Astrocyte of the cerebellum (primary cell): ENCODE data around the gene NECTIN4.

Experiments used
- DNase-seq: peaks from one replicate; pipeline ENCODE4 v3.0.0-alpha.2; 2011; ENCODE audit warnings: low read depth
- H3K4me3 ChIP-seq: 2 replicates; pipeline ENCODE4 v1.5.1; 2011; ENCODE audit warnings: mild to moderate bottlenecking, low read depth, low read length, moderate library complexity
- CTCF ChIP-seq: IDR thresholded peaks from 2 replicates; pipeline ENCODE4 v1.5.1; 2012; ENCODE audit warnings: low read length, low read depth, moderate library complexity, mild to moderate bottlenecking; ENCODE audit errors: missing control alignments
- in situ Hi-C: cut with HindIII; loops from 2 replicates; pipeline ENCODE4 v1.10.0; 2017; ENCODE audit warnings: low sequenced_read_pairs

NECTIN4 gene

DNA sequence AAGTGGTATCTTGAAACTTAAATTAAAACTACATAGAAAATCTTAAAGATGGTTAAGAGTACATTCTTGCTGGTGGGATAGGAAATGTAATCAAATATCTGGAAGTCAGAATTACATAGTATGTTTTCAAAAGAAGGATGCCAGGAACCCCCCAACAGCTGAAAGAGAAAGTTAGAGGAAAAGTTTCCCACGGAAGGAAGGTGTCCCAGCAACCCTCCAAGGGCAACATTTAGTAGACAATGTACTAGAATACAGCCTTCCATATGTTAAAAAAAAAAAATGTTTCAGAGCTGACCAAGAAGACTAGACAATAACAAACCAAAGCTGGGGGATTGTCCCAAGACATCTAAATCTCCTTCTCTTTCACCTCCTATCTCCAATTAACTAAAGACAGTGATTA is 40.9 kb upstream of the NECTIN4 start:
- in situ Hi-C loops = no loop called here
- TF ChIP-seq CTCF = no peak
- H3K4me3 ChIP-seq = peak overlapping the region; percentile 93
- DNase-seq = no peak

- H3K4me3 ChIP-seq = no peak overlapping the region
- in situ Hi-C loops = no loop called here
- DNase-seq = no peak
- TF ChIP-seq CTCF = no peak
Observed at GRCh38 chr1:161128591-161129420, 39.4 kb upstream of the NECTIN4 start.

- DNase-seq = no peak
- no peak for TF ChIP-seq CTCF
- in situ Hi-C loops = no loop called here
- no peak overlapping the region for H3K4me3 ChIP-seq
Observed at GRCh38 chr1:161127649-161128048, 38.3 kb upstream of the NECTIN4 start.

- no peak overlapping the region for H3K4me3 ChIP-seq
- no peak for DNase-seq
- in situ Hi-C loops = no loop called here
- no peak for TF ChIP-seq CTCF
Observed at GRCh38 chr1:161122967-161123366, 33.6 kb upstream of the NECTIN4 start.

DNA sequence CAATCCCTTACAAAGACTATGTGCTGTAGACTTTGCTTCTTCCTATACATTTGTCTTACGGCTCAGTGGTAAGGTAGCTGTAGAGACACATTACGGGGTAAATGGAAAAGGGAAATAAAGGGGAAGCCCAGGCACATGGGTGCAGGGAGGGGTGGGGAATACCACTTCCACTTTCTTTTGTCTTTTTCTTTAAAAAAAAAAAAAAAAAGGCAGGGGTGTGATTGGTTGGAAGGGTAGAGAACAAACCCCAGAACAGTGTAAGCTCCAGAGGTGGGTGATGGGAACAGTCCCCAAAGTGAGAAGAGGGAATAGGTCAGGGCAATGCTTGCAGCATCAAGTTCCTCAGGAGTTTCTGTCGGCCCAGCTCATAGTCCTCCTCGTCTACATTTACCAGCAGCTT is 32.5 kb upstream of the NECTIN4 start:
- TF ChIP-seq CTCF = no peak
- in situ Hi-C loops = no loop called here
- no peak for DNase-seq
- H3K4me3 ChIP-seq = no peak overlapping the region

GRCh38 chr1:161121042-161121650 is 31.8 kb upstream of the NECTIN4 start:
- TF ChIP-seq CTCF = no peak
- H3K4me3 ChIP-seq = no peak overlapping the region
- DNase-seq = no peak
- in situ Hi-C loops = no loop called here
